Coronary artery (tissue), 2 donors: ENCODE results near the gene HNRNPL.
"Not testable (repeated sequence)": the region's sequence is repeated elsewhere in the genome, so short reads cannot be mapped to it uniquely, and the experiment has no call there.

Experiments
- DNase-seq: peaks from one replicate; pipeline ENCODE4 v3.0.0-alpha.2; 2017; ENCODE audit warnings: low spot score
- H3K27ac ChIP-seq, 2 donors: fragments of 200-600 bp; sonication (generic); one replicate each; pipeline ENCODE4 v1.5.1; 2016 to 2019
- H3K4me3 ChIP-seq: fragments of 200-600 bp; sonication (generic); 2 replicates; pipeline ENCODE4 v1.5.1; 2016; ENCODE audit warnings: mild to moderate bottlenecking, moderate library complexity
- TF ChIP-seq, protein P1 (sequence below): fragments of 200-600 bp; sonication (generic); IDR thresholded peaks from one replicate; pipeline ENCODE4 v1.5.1; 2019; ENCODE audit warnings: antibody characterized with exemption

The HNRNPL gene

GRCh38 chr19:38878575-38879399, 29.0 kb upstream of the HNRNPL start:
- no peak overlapping the region for H3K4me3 ChIP-seq
- TF ChIP-seq, protein P1, sequence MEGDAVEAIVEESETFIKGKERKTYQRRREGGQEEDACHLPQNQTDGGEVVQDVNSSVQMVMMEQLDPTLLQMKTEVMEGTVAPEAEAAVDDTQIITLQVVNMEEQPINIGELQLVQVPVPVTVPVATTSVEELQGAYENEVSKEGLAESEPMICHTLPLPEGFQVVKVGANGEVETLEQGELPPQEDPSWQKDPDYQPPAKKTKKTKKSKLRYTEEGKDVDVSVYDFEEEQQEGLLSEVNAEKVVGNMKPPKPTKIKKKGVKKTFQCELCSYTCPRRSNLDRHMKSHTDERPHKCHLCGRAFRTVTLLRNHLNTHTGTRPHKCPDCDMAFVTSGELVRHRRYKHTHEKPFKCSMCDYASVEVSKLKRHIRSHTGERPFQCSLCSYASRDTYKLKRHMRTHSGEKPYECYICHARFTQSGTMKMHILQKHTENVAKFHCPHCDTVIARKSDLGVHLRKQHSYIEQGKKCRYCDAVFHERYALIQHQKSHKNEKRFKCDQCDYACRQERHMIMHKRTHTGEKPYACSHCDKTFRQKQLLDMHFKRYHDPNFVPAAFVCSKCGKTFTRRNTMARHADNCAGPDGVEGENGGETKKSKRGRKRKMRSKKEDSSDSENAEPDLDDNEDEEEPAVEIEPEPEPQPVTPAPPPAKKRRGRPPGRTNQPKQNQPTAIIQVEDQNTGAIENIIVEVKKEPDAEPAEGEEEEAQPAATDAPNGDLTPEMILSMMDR, result no peak
- DNase-seq, result no peak
- H3K27ac ChIP-seq, result peak overlapping the region in 1 of 2 donors; percentile 49

GRCh38 chr19:38877781-38878574, 28.2 kb upstream of the HNRNPL start, which contains the start of gene RINL:
Gene RINL, minus strand, starts transcription at chr19:38878275. Its CDS starts 1,533 bp downstream, at chr19:38876742.
- Histone ChIP-seq H3K27ac (peak within 1 kb of the TSS in 1 of 2 donors; percentile 49), H3K4me3 (peak within 1 kb of the TSS; percentile 38)
- no peak for DNase-seq
- TF ChIP-seq, protein P1, result no peak

DNA sequence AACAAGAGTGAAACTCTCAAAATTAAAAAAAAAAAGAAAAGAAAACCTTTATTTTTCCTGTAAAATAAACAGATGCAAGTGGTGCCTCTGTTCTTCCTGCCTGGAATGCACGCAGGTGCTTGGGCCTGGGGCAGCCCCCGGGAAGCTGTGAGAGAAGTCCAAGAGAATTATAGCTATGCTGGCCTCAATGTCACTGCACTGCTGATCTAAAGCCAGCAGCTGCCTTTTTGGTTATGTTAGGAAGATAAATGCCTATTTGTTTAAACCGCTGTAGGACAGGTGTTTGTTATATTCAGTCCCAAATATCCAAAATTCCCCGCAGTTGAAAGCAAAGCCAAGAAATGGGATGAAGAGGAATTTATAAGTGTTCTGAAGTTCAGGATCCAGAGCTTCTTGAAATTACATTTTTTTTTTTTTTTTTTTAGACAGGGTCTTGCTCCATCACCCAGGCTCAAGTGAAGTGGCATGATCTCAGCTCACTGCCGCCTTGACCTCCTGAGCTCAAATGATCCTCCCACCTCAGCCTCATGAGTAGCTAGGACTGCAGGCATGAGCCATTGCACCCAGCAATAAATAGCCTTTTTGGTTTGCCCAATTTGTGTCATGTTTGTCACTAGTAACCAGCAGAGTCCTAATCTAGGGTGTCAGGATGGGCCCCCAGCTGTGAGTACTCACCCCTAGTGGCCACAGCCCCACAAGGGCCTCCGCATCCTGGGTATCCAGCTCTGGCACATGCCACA, 26.0 kb upstream of the HNRNPL start:
- Histone ChIP-seq H3K27ac (no peak overlapping the region), H3K4me3 (no peak overlapping the region)
- TF ChIP-seq, protein P1, result no peak
- no peak for DNase-seq

GRCh38 chr19:38873400-38873799, 23.6 kb upstream of the HNRNPL start:
- not testable (repeated sequence) for H3K4me3 ChIP-seq, DNase-seq, H3K27ac ChIP-seq

DNA sequence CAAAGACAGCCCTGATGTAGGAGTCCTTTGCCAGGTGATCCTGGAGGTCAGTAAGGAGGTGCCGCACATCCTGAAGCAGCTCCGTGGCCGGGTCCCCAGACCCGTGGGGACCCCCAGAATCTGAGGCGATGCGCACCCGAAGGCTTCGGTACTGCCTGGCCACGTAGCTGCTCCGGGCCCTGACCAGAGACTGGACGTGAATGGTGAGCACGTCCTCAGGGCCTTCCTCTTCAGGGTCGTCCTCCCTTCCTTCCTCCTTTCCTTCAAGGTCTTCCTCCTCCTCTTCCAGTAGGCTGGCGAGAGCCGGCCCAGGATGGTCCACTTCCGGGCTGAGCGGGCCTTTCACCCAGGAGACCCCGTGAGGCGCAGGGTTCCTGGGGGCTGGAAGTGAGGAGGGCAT, 20.8 kb upstream of the HNRNPL start:
- no peak overlapping the region for H3K4me3 ChIP-seq
- H3K27ac ChIP-seq, result no peak overlapping the region
- no peak for DNase-seq
- TF ChIP-seq, protein P1, result no peak

GRCh38 chr19:38869836-38870607, 20.2 kb upstream of the HNRNPL start:
- peak; percentile 85 for DNase-seq
- TF ChIP-seq, protein P1, result peak; percentile 55
- Histone ChIP-seq H3K4me3 (peak overlapping the region; percentile 73), H3K27ac (peak overlapping the region in 1 of 2 donors; percentile 48)
